ENCODE data around the gene MIAT.

MIAT gene

DNA sequence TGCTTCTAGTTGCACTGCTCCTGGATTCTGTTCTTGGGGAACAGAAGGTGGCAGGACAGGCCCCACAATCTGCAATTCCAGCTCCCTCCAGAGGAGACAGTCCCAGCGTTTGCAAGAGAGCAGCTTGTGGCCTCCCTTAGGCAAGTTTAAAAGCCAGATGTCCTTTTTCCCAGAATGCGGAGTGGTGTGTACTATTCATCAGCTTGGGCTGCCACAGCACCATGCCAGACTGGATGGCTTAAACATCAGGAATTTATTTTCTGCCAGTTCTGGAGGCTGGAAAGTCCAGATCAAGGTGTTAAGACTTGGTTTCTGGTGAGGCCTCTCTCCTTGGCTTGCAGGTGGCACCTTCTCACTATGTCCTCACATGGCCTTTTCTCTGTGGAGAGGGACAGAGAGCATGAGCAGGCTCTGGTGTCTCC, 11.7 kb downstream of the MIAT start:
- DNase-seq (ENCODE audit: low read depth in 3 of 3) = no peak

DNA sequence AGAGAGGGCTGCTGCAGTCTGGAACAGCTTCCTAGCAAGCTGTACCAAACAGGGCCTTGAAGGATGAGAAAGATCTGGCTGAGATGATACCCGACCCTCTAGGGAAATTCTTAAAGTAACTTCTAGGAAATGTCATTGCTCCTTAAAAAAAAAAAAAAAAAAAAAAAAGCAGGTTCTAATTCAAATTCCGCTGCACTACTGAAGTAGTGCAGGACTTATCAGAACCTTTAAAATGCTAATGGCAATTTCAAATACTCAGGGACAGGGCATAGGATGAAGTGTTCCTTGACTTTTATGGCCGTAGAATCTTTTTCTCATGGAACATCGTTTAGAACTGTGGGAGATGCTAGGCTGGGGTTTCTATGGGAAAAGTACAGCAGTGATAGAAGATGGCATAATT, 13.1 kb downstream of the MIAT start:
- DNase-seq (ENCODE audit: low read depth in 3 of 3) = no peak

DNA sequence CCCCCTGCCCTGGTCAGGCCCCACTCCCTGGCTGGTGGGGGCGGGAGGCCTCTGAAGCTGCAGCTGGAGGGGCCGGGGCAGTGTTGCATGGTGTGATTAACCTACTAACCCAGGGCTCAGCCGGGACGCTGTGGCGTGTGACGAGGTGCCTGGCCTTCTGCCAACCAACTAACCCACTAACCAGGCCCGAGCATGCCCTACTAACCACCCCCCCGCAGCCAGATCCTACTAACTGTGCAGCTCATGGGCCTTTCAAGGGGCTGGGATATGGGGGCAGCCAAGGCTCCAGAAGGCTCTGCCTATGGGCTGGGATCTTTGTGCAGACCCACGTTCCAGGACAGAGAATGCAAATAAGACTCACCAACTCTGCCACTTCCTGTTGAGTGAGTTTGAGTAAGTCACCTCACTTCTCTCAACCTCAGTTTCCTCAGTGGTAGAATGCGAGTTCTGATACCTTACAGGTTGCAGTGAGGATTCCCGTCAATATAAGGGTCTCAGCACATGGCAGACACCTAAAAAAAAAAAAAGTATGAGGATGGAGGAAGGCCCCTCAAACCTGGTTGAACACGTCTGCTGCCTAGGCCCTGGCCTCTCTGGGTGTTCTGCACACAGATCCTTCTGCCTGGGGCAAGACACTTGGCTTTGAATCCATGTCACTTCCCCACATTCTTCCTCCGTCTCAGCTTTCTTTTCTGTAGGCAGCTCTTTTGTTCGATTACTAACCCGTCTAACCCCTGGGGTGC, 14.1 kb downstream of the MIAT start:
- peak; percentile 48 to 55 (median 50) for DNase-seq (ENCODE audit: low read depth in 3 of 3)

DNA sequence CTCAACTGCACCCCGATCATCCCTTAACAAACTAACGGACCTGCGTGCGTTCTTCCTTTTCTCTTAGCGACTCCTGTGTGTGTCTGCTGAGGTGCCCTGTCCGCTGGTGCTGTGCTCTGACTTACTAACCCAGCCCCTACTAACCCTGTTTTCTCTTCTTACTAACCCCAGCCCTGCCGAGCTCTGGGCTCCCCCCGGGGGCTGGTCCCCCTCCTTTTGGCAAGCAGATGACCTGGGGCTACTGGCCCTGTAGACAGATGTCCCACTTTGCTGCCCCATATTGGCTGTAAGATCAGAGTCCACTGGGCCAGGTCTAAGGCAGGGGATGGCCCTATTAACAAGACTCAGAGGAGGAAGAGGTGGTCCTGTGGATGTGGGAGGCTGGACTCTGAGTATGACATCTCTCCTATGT, 14.7 kb downstream of the MIAT start:
- DNase-seq (ENCODE audit: low read depth in 3 of 3) = no peak

DNA sequence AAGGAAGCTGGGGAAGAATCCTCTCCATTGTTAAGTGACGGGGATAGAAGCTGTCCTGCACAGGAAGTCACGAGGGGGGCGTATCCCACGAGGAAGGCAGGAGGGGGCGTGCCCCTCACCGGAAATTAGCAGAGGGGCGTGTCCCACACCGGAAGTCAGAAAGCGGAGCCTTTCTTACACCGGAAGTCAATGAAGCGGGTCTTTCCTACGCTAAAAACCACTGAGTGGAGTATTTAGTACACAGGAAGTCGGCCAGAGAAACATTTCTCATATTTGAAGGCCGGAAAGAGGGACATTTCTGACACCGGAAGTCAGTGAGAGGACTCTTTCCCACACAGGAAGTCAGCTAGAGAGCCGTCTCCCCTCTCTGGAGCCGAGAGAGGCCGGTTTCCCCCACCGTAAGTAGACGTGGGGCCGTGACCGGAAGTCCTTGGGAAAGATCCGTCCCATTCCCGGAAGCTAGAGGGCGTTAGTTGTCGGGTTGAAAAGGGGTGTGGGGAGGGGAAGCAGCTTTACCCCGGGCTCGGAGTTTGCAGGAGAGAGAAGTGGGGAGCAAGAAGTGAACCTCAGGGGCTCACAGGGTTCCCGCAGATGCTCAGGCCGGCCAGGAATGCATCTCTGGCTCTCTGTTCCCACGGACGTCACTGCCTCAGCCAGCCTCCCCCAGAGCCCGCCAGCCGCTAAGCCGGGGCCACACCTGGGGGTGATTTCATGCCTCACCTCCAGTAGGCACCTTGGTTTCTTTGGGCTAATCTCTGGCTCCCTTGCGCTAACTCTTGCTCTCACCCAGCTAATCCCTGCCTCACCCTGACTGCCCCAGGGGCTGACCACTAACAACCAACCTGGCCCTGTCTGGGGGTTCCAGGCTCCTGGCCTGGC, 15.4 kb downstream of the MIAT start:
- peak; percentile 82 to 89 (median 88) for DNase-seq (ENCODE audit: low read depth in 3 of 3)

DNA sequence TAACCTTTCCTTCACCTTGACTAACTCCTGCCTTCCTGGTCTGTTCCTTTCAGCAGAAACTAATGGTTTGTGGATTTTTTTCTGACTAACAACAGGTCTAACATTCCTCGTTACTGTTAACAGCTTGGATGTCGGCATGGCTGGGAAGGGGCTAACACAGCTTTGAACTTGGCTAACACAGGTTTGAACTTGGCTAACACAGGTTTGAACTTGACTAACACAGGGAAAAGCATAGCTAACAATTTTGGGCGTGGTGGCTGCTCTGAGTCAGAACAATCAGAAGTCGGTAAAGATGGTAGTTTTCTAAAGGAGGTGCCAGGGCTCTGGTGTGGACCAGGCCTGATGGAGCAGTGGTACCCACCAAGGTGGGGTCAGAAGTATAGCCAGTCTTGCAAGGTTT, 16.1 kb downstream of the MIAT start:
- no peak for DNase-seq (ENCODE audit: low read depth in 3 of 3)

DNA sequence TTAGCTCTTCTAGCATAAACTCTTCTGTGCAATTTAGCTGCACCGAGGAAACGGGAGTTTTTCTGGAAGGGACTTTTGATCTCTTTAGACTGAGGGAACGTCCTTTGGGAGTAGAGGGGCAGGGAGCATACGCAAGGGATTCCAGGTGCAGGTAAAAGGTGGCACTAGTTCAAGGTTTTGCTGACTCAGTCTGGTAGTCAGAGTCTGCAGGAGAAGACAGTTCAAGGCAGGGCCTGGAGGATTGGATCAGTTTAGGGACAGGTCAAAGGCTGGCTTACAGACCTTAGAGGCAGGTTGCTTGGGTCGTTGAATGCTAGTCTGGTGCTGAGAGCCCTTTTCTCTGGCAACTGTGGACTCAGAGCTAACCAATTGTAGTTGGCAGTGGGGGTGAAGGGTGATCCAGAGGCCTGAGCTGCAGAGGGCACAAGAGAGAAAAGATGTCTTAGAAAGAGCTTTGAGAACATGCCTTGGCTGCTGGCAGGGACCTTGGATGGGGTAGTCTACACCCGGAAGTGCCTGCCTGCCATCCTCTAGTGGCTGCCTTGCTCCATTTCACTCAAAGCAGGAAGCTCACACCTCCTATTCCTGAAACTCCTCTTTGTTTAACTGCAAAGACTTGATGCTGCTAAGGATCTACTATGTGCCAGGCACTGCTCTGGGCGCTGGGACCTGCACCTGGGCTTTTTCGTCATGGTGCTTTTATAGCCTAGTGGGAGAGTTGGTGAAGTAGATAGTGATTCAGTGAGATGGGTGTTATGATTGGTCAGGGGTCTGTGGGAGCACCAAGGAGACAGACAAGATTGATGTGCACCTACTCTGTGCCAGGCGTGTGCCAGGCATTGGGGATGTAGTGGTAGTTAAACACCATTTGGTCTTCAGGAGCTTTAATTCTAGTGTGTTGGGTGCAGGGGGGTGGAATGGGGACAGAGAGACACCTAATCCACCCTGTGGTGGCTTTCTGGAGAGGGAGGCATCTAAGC, 17.1 kb downstream of the MIAT start:
- DNase-seq (ENCODE audit: low read depth in 3 of 3) = no peak

DNA sequence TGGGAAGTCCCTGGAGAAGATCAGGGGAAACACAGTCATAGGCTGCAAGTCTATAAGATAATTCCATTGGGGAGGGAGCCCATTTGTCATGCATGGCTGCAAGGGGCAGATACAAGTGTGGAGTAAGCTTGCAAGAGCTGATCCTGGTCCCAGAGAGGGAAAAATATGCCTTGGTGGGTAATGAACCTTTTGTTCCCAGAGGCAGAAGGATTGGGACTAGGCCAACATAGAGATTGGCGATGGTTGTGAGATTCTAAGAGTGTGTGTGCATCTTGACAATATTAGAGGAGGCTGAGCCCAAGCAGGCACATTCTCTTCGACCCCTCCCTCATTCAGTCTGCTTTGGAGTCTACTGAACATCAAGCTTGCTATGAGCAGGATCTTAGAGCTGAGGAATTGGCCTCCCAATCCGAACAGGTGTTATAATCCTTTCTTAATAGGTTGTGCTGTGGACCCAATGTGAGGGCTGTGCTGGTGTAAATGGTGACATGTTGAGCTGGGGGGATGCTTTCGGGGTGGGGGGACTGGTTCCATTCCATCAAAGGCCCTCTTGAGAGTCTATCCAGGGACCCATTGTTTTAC, 18.4 kb downstream of the MIAT start:
- DNase-seq (ENCODE audit: low read depth in 3 of 3) = no peak

DNA sequence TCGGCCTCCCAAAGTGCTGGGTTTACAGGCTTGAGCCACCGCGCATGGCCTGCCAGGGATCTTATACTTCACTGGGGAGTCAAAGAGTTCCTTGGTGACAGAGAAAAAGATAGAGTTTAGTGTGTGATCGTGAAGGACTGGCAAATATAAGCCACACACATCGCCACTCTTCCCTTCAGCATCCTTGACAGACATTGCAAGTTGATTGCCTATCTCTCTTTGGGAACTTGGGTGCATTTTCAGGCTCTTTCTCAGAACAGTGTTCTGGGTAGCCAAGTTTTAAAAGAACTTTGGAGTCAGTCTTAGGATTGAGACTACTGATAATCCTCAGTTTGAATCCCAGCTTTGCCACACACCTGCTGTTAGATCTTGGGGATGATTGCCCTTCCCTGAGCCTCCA, 19.8 kb downstream of the MIAT start:
- DNase-seq (ENCODE audit: low read depth in 3 of 3) = no peak

DNA sequence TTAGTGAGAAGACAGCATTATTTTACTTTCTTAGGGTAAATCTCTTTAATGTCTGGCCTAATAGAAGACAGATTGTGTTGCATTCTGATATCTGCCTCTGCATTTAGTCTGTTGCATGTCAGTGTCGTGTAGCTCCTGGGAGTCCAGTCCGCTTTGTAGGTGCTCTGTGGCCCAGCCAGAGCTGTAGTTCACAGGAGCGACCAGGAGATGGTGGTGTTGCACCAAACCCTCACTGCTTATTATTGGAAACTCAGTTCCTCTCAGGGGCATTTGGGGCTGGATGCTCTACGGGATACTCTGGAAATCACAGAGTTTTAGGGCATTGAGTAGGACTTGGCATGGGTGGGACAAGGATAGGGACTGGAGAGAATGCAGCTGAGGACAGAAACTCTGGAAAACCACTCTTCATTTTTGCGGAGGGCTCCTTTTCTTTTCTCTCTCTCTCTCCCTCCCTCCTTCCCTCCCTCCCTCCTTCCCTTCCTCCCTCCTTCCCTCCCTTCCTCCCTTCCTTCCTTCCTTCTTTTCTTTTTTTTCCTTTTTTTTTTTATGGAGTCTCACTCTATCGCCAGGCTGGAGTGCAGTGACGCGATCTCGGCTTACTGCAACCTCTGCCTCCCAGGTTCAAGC, 21.7 kb downstream of the MIAT start:
- peak; percentile 57 to 63 (median 59) for DNase-seq (ENCODE audit: low read depth in 3 of 3)

DNA sequence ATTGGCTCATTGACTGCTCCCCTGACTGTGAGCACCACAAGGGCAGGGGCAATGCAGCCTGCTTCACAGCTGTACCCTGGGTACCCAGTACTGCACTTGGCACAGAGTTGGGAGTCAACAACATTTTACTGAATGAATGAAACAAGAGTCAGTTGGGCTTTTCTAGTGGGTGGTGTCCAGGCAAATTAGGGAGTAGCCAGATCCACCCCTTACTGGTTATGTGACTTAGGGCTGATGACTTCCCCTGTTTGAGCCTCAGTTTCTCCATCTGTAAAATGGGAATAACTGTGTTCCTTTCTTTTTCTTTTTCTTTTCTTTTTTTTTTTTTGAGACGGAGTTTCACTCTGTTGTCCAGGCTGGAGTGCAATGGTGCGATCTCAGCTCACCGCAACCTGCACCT, 23.1 kb downstream of the MIAT start:
- no peak for DNase-seq (ENCODE audit: low read depth in 3 of 3)

DNA sequence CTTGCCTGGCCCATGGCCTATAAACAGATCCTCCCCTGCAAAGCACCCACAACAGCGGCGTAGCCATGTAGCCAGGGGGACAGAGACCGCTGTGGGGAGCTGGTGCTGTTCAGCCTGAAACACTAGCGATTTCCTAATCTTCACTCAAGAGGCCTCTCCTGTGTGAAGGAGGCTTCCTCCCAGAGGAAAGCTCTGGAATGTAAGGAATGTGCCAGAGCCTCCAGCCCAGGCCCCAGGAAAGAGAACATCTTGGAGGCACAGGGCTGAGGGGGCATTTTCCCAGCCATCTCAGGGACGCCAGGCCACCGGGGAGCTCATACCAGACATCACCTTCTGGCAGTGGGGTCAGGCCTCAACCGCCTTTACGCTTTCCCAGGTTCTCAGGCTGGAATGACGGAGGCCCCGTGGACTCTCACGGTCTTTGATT, 24.0 kb downstream of the MIAT start:
- no peak for DNase-seq (ENCODE audit: low read depth in 3 of 3)

DNA sequence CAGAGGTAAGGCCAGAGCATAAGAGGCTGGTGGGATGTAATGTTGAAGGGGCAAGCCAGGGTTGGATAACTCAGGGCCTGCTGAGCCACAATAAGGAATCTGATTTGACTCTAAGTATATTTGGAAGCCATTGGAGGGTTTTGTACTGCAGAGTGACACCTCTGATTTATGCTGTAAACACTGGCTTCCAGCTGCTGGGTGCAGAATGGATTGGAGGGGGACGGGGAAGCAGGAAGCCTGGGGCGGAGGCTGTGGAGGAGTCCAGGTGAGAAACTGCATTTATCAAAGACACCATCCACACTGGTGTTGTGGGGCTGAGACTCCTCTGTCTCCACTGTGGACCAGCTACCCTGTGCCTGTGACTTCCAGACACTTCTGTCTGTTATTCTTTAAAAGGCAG, 26.8 kb downstream of the MIAT start:
- no peak for DNase-seq (ENCODE audit: low read depth in 3 of 3)

DNA sequence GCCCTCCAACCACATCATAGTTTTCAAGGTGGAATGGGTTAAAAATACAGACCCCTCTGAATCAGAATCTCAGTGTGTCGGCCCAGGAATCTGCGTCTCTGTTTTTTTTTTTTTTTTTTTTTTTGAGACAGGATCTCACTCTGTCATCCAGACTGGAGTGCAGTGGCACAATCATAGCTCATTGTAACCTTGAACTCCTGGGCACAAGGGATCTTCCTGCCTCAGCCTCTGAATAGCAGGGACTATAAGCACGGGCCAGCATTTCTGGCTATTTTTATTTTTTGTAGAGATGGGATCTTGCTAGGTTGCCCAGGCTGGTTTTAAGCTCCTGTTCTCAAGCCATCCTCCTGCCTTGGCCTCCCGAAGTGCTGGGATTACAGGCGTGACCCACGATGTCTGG, 28.2 kb downstream of the MIAT start:
- no peak for DNase-seq (ENCODE audit: low read depth in 3 of 3)

DNA sequence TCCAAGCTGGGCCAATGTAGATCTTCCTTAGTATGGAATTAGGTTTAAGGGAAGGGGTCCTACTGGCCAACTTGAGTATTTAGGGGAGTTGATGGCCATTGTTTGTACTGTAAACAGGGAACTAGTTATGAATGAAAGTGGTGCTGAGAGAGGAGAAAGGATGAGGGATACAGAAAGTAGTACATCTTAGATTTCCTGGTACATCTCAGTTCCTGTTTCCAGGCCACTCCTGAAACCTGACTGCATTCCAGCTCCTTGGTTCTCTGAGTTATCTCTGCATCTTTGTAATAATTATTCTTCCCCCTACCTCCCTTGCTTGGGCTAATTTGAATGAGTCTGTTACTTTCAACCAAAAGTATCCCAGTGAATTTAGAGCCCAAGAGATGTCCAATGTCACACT, 30.1 kb downstream of the MIAT start:
- DNase-seq (ENCODE audit: low read depth in 3 of 3) = no peak

DNA sequence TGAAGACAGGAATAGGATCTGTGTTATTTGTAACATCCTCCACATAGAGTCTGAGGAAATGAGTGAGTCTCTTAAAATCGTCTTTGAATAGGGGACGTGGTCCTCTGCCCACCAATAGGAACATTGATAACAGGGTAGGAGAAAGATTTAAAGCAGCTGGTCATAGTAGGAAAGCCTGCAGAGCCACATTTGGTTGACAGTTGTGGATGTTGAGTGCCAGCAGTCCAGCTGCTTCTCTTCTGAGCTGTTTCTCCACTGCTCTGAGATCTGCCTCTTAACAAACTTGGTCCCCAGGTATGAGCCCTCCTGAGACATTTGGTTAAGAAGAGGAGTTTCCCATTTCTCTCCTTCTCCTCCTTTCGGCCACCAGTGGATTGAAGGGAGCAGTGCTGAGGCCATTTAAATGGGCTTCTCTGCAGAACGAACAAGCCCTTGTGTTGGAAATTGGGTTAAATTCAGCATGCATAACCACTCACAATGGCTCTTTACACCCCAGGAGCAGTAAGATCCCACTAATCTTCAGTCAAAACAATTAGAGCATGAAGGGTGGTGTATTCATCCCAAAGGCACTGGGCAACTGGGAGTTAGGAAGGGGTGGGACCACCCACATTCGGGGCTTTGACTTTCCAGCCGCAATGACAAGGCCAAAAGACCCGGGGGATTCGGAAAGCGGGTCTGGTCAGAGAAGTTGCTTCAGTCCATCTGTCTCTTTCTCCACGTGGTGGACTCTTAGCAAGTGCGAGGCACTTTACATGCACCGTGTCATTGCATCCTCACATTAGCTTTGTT, 32.3 kb downstream of the MIAT start:
- no peak for DNase-seq (ENCODE audit: low read depth in 3 of 3)

DNA sequence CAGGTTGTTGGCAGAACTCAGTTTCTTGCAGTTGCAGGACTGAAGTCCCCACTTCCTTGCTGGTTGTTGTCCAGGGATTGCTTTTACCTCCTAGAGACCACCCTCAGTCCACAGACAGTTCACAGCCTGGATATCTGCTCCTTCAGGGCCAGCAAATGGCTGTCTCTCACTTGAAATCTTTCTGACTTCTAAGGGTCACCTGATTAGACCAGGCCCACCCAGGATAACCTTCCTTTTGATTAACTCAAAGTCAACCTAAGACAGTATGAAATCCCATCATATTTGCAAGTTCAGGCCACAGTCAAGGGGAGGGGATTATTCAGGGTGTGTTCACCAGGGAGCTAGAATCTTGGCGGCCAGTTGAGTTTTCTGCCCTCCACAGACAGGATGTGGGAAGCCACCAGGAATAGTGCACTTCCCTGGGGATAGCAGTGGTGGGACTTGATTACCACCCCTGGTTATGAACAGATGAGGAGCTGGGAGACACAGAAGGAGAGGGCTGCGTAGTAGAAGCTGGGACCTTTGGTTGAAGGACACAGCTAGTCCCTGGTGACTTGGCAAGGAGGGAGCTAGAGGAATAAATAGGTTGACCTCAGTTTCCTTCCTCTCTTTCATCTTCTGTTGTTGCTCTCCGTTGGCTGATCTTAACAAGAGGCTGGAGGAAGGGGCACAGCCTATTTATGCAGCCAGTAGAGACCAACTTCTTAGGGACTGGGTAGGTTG, 33.4 kb downstream of the MIAT start:
- DNase-seq (ENCODE audit: low read depth in 3 of 3) = no peak

DNA sequence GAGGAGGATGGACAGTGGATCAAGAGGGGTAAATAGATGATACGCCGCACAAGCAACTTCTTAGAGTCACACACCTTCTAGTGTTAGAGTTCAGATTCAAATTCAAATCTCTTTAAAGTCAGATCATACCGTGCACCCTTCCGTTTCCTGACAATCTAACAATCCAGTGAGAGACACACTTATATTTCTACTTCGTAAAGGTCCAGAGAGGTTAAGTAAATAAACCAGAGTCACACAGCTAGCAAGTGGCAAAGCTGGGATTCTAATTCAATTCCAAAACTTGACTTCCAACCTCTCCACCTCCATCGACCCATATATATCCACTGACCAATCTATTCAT, 34.0 kb downstream of the MIAT start:
- DNase-seq (ENCODE audit: low read depth in 3 of 3) = no peak

DNA sequence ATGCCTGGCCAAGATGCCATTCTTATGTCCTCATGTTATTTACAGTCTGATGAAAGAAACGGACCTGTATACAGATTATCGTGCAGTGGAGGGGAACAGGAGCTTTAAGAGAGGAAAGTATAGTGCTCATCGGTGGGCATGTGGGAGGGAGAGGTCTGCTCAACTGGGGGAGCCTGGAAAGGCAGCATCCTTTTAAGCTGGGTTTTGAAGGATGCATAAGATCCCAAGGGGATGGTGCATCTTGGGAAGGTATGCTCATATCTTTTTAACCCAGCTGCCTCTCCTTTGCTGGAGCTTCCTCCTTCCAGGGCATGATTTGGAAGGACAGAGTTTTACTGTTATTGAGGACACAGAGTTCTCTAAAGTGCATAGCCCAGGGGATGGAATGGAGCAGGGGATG, 34.8 kb downstream of the MIAT start:
- no peak for DNase-seq (ENCODE audit: low read depth in 3 of 3)

DNA sequence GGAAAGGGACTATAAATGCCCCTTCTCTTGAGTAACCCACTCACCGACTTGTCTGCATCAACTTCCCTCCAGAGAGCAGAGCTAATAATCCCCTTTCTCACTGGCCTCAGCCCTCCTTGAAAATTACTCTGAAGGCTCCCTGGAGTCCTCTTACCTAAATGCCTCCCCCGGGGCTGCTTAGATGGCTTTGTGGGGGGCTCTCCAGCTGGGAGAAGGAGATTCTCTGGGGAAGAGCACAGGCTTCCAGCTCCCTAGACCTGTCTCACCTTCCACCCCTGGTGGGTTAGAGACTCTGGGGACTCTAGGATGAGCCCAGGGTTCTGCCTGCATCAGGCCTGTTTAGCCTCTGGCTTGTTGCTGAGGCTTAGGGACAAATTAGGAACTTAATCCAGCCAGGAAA, 39.8 kb downstream of the MIAT start:
- no peak for DNase-seq (ENCODE audit: low read depth in 3 of 3)
